Liver (tissue), 9 donors: ENCODE data around the gene GPR180. TPM values are rescaled to one million over a fixed set of nuclear protein-coding genes. Genes with fewer than 3 reads are reported as not detected.

Source experiments
- DNase-seq: peaks from one replicate; pipeline ENCODE4 v3.0.0-alpha.2; 2017; ENCODE audit warnings: low spot score
- H3K27ac ChIP-seq, 2 donors: one replicate each; pipeline ENCODE4 v1.7.0; 2013; ENCODE audit warnings: inconsistent platforms in 2 of 2, low read length in 2 of 2, control low read depth in 1 of 2, low read depth in 1 of 2, mild to moderate bottlenecking in 1 of 2
- H3K27me3 ChIP-seq, 4 donors: one replicate each; pipeline versions ENCODE4 v1.6.1 to v1.7.0; 2013; ENCODE audit warnings: low read length in 3 of 4, inconsistent platforms in 1 of 4, mild to moderate bottlenecking in 1 of 4, moderate library complexity in 1 of 4; ENCODE audit not compliant: control insufficient read depth in 4 of 4, insufficient read depth in 4 of 4
- H3K36me3 ChIP-seq, 4 donors: one replicate each; pipeline versions ENCODE4 v1.6.1 to v1.7.0; 2013; ENCODE audit warnings: low read length in 3 of 4, mild to moderate bottlenecking in 3 of 4, low read depth in 1 of 4, moderate library complexity in 1 of 4; ENCODE audit not compliant: control insufficient read depth in 4 of 4, insufficient read depth in 3 of 4
- H3K4me1 ChIP-seq, 4 donors: one replicate each; pipeline versions ENCODE4 v1.6.1 to v1.7.0; 2013; ENCODE audit warnings: low read length in 3 of 4, mild to moderate bottlenecking in 3 of 4, moderate library complexity in 1 of 4; ENCODE audit not compliant: control insufficient read depth in 4 of 4, insufficient read depth in 4 of 4
- H3K4me3 ChIP-seq, 3 donors: one replicate each; pipeline versions ENCODE4 v1.6.1 to v1.7.0; 2013; ENCODE audit warnings: low read length in 3 of 3, control low read depth in 1 of 3, low read depth in 1 of 3, mild to moderate bottlenecking in 1 of 3
- H3K9ac ChIP-seq, 2 donors: one replicate each; pipeline ENCODE4 v1.7.0; 2013; ENCODE audit warnings: low read length in 2 of 2, mild to moderate bottlenecking in 2 of 2, moderate library complexity in 2 of 2, control low read depth in 1 of 2, low read depth in 1 of 2
- H3K9me3 ChIP-seq, 4 donors: one replicate each; pipeline versions ENCODE4 v1.6.1 to v1.7.0; 2013; ENCODE audit warnings: low read length in 3 of 4; ENCODE audit not compliant: control insufficient read depth in 4 of 4
- CTCF ChIP-seq: fragments of 150-350 bp; IDR thresholded peaks from 2 replicates; pipeline ENCODE4 v1.5.1; 2017; ENCODE audit warnings: improper control_type of control experiment, low read depth, low read length; ENCODE audit not compliant: missing input control
- EGR1 ChIP-seq, 2 donors: IDR thresholded peaks; 2 replicates each; pipeline ENCODE4 v1.6.1; 2016 to 2018; ENCODE audit warnings: antibody characterized with exemption in 2 of 2, low read depth in 2 of 2
- FOXA1 ChIP-seq: IDR thresholded peaks from 2 replicates; pipeline ENCODE4 v1.6.1; 2016; ENCODE audit warnings: antibody characterized with exemption
- FOXA2 ChIP-seq: IDR thresholded peaks from 2 replicates; pipeline ENCODE4 v1.6.1; 2016; ENCODE audit warnings: antibody characterized with exemption
- HNF4A ChIP-seq, 2 donors: conservative IDR thresholded peaks; 2 replicates each; pipeline ENCODE4 v1.6.1; 2016; ENCODE audit warnings: antibody characterized with exemption in 2 of 2, mild to moderate bottlenecking in 2 of 2
- HNF4G ChIP-seq: IDR thresholded peaks from 2 replicates; pipeline ENCODE4 v1.6.1; 2016; ENCODE audit warnings: antibody characterized with exemption
- JUND ChIP-seq, 2 donors: IDR thresholded peaks; 2 replicates each; pipeline ENCODE4 v1.6.1; 2016; ENCODE audit warnings: antibody characterized with exemption in 2 of 2
- MAX ChIP-seq: IDR thresholded peaks from 2 replicates; pipeline ENCODE4 v1.6.1; 2016; ENCODE audit warnings: antibody characterized with exemption
- NR2F2 ChIP-seq: IDR thresholded peaks from 2 replicates; pipeline ENCODE4 v1.6.1; 2016; ENCODE audit warnings: antibody characterized with exemption
- RXRA ChIP-seq, 2 donors: IDR thresholded peaks; 2 replicates each; pipeline ENCODE4 v1.6.1; 2017 to 2018; ENCODE audit warnings: antibody characterized with exemption in 2 of 2, mild to moderate bottlenecking in 1 of 2
- SP1 ChIP-seq: IDR thresholded peaks from 2 replicates; pipeline ENCODE4 v1.6.1; 2018; ENCODE audit warnings: antibody characterized with exemption, mild to moderate bottlenecking
- TAF1 ChIP-seq: conservative IDR thresholded peaks from 2 replicates; pipeline ENCODE4 v1.6.1; 2016; ENCODE audit warnings: antibody characterized with exemption, mild to moderate bottlenecking
- YY1 ChIP-seq: IDR thresholded peaks from 2 replicates; pipeline ENCODE4 v1.6.1; 2016; ENCODE audit warnings: antibody characterized with exemption, mild to moderate bottlenecking
- ZBTB33 ChIP-seq: IDR thresholded peaks from 2 replicates; pipeline ENCODE4 v1.6.1; 2016; ENCODE audit warnings: antibody characterized with exemption
- WGBS: extraction: QIAGEN DNeasy Blood & Tissue Kit; methylation state at CpG from one replicate; pipeline ENCODE4 v1.1.7; 2013; 5-methylcytosine and 5-hydroxymethylcytosine counted together
- polyA plus RNA-seq, 2 donors: library from polyadenylated mRNA; stranded (reverse) in 1 of 2; unstranded in 1 of 2; fragments of 200-250 nt in 1 of 2; fragments of >200 nt in 1 of 2; fragmentation: Nextera tagmentation in 1 of 2; extraction: Ambion mirVana in 1 of 2; gene quantifications; one replicate each; pipeline versions ENCODE4 v1.2.1 to v1.2.3, GENCODE V29; 2013 to 2015
- total RNA-seq, 2 donors: library from RNA; depleted of rRNA; stranded (reverse); fragments of >200 nt; gene quantifications; one replicate each; pipeline ENCODE4 v1.2.3, GENCODE V29; 2014
- TF ChIP-seq, protein P1 (sequence below): IDR thresholded peaks from 2 replicates; pipeline ENCODE4 v1.6.1; 2016; ENCODE audit warnings: antibody characterized with exemption
- donor health status: healthy.
- donor health status: healthy.
- donor health status: healthy.
- donor health status: healthy.
- donor health status: healthy.

Gene GPR180
- total and polyA plus RNA-seq, 4 donors = 2.1 to 8.3 (median 2.8) TPM

- TF ChIP-seq ZBTB33 (no peak), FOXA2 (no peak), YY1 (no peak), EGR1 (IDR thresholded peaks at IDR 0.05; ENCODE audit: low read depth in 2 of 2) (no peak)
Observed at GRCh38 chr13:94623316-94623715, 21.7 kb downstream of the GPR180 start (continued).

DNA sequence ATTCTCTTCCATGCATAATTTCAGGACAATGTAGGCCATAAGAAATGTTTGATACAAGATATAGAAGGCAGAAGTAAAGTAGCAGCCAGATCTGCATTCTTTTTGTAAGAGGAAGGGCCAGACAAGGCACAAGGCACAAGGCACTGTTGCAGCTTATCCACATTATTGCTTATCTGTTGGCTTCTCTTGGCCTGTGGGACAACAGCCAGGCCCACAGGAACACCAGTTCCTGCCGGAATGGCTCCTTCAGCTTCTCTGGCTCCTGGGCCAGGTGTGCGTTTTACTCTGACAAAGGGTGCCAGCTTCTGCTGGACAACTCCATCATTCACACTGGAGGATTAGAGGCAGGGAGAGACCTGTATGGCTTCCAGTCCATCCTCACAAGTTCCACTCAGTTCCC lies 29.2 kb downstream of the GPR180 start:
- WGBS = 90% methylated on average over 2 of the region's 2 CpGs
- H3K9me3 ChIP-seq = no peaks in the 10 kb centered on the region
- no peaks in the 10 kb centered on the region for H3K4me1 ChIP-seq
- H3K27ac ChIP-seq = no peak overlapping the region
- H3K27me3 ChIP-seq = no peaks in the 10 kb centered on the region
- no peak overlapping the region for H3K9ac ChIP-seq
- TF ChIP-seq YY1 (no peak), MAX (no peak), SP1 (no peak), CTCF (no peak), TAF1 (no peak), JUND (IDR thresholded peaks at IDR 0.05) (no peak), HNF4A (conservative IDR thresholded peaks at IDR 0.05) (no peak), HNF4G (no peak), ZBTB33 (no peak)
- TF ChIP-seq, protein P1, sequence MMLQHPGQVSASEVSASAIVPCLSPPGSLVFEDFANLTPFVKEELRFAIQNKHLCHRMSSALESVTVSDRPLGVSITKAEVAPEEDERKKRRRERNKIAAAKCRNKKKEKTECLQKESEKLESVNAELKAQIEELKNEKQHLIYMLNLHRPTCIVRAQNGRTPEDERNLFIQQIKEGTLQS = no peak
- H3K4me3 ChIP-seq = no peak overlapping the region
- DNase-seq = no peak
- H3K36me3 ChIP-seq = peaks cover 0 to 12% (median 6%) of the 10 kb centered on the region in 4 donors

GRCh38 chr13:94632226-94632980 lies 30.7 kb downstream of the GPR180 start:
- Histone ChIP-seq H3K4me1 (no peaks in the 10 kb centered on the region), H3K9me3 (no peaks in the 10 kb centered on the region), H3K27me3 (no peaks in the 10 kb centered on the region), H3K36me3 (peaks cover 0 to 12% (median 3%) of the 10 kb centered on the region in 4 donors), H3K9ac (no peak overlapping the region), H3K4me3 (no peak overlapping the region), H3K27ac (no peak overlapping the region)
- TF ChIP-seq HNF4A (conservative IDR thresholded peaks at IDR 0.05) (no peak), MAX (no peak), FOXA1 (no peak), ZBTB33 (no peak), NR2F2 (no peak), YY1 (no peak), CTCF (no peak), RXRA (IDR thresholded peaks at IDR 0.05) (no peak)
- DNase-seq = no peak
- WGBS = 99% methylated on average over 3 of the region's 3 CpGs
